Measurements from ENCODE around the gene ISG20L2. TPM values are rescaled to one million over a fixed set of nuclear protein-coding genes. Genes with fewer than 3 reads are reported as not detected.

The ISG20L2 gene
- polyA plus RNA-seq, 6 donors from 2014 or later: 14.3 to 35.0 (median 26.3) TPM

- DNase-seq: no peak
- ATAC-seq (ENCODE audit: low read depth in 2 of 2): peak; percentile 10 to 14
- no peaks in the 10 kb centered on the region for H3K36me3 Mint-ChIP-seq
- peaks cover 17 to 36% (median 20%) of the 10 kb centered on the region in 3 donors for H3K27me3 Mint-ChIP-seq
- H3K9me3 Mint-ChIP-seq: no peaks in the 10 kb centered on the region
- peak overlapping the region; percentile 81 to 94 (median 88) for H3K4me3 Mint-ChIP-seq
- H3K27ac Mint-ChIP-seq: peak overlapping the region in 3 of 6 donors; percentile 2 to 69 (median 20)
- peaks cover 18 to 40% (median 32%) of the 10 kb centered on the region in 3 donors for H3K4me1 Mint-ChIP-seq
These were observed 21.7 kb downstream of the ISG20L2 start for GRCh38 chr1:156706657-156707416.

- H3K4me1 Mint-ChIP-seq: peaks cover 18 to 40% (median 32%) of the 10 kb centered on the region in 3 donors
- peaks cover 23 to 43% (median 27%) of the 10 kb centered on the region in 3 donors for H3K27me3 Mint-ChIP-seq
- peak overlapping the region in 3 of 6 donors; percentile 69 to 87 (median 80) for H3K27ac Mint-ChIP-seq
- no peaks in the 10 kb centered on the region for H3K36me3 Mint-ChIP-seq
- peak overlapping the region; percentile 81 to 94 (median 88) for H3K4me3 Mint-ChIP-seq
- H3K9me3 Mint-ChIP-seq: no peaks in the 10 kb centered on the region
- DNase-seq (peak; percentile 49), ATAC-seq (ENCODE audit: low read depth in 2 of 2) (peak; percentile 72 to 74)
These were observed 22.5 kb downstream of the ISG20L2 start for GRCh38 chr1:156705918-156706656.

- no peaks in the 10 kb centered on the region for H3K9me3 Mint-ChIP-seq
- peak; percentile 50 for DNase-seq
- H3K4me3 Mint-ChIP-seq: peak within 1 kb of the TSS; percentile 81 to 94 (median 88)
- H3K36me3 Mint-ChIP-seq: no peaks in the 10 kb centered on the region
- ATAC-seq (ENCODE audit: low read depth in 2 of 2): peak; percentile 65 to 70
- H3K27ac Mint-ChIP-seq: peak within 1 kb of the TSS in 4 of 6 donors; percentile 14 to 87 (median 74)
- peaks cover 23 to 50% (median 33%) of the 10 kb centered on the region in 3 donors for H3K27me3 Mint-ChIP-seq
- H3K4me1 Mint-ChIP-seq: peaks cover 18 to 40% (median 32%) of the 10 kb centered on the region in 3 donors
These were observed 23.1 kb downstream of the ISG20L2 start, which contains the start of gene CRABP2 for GRCh38 chr1:156705321-156705917. CRABP2 (minus strand) TSS chr1:156705583; CDS start chr1:156705446, 137 bp downstream.

- DNase-seq (no peak), ATAC-seq (ENCODE audit: low read depth in 2 of 2) (no peak)
- Mint-ChIP-seq H3K9me3 (no peaks in the 10 kb centered on the region), H3K27ac (peak overlapping the region in 1 of 6 donors; percentile 14), H3K4me1 (peaks cover 18 to 40% (median 32%) of the 10 kb centered on the region in 3 donors), H3K4me3 (peak overlapping the region; percentile 54 to 94 (median 88)), H3K36me3 (no peaks in the 10 kb centered on the region), H3K27me3 (peaks cover 24 to 54% (median 37%) of the 10 kb centered on the region in 3 donors)
These were observed 23.6 kb downstream of the ISG20L2 start for GRCh38 chr1:156704930-156705320.

GRCh38 chr1:156704166-156704711 lies 24.3 kb downstream of the ISG20L2 start:
- no peaks in the 10 kb centered on the region for H3K9me3 Mint-ChIP-seq

GRCh38 chr1:156703741-156704140 lies 24.8 kb downstream of the ISG20L2 start:
- Mint-ChIP-seq H3K27ac (no peak overlapping the region), H3K9me3 (no peaks in the 10 kb centered on the region), H3K36me3 (peaks cover 0 to 6% of the 10 kb centered on the region in 2 donors), H3K4me3 (peak overlapping the region in 5 of 8 donors; percentile 26 to 94 (median 54)), H3K4me1 (peaks cover 18 to 40% (median 32%) of the 10 kb centered on the region in 3 donors), H3K27me3 (peaks cover 36 to 64% (median 49%) of the 10 kb centered on the region in 3 donors)
- ATAC-seq (ENCODE audit: low read depth in 2 of 2) (no peak), DNase-seq (no peak)

More at GRCh38 chr1:156704166-156704711, 24.3 kb downstream of the ISG20L2 start:
- no peak for DNase-seq
- no peak for ATAC-seq (ENCODE audit: low read depth in 2 of 2)
- H3K4me3 Mint-ChIP-seq: peak overlapping the region; percentile 3 to 94 (median 84)
- H3K27me3 Mint-ChIP-seq: peaks cover 31 to 60% (median 44%) of the 10 kb centered on the region in 3 donors
- no peak overlapping the region for H3K27ac Mint-ChIP-seq
- peaks cover 18 to 40% (median 32%) of the 10 kb centered on the region in 3 donors for H3K4me1 Mint-ChIP-seq
- peaks cover 0 to 1% of the 10 kb centered on the region in 2 donors for H3K36me3 Mint-ChIP-seq

- Mint-ChIP-seq H3K36me3 (peaks cover 0 to 9% of the 10 kb centered on the region in 2 donors), H3K4me1 (peaks cover 18 to 40% (median 31%) of the 10 kb centered on the region in 3 donors), H3K27ac (peak overlapping the region in 1 of 6 donors; percentile 69), H3K27me3 (peaks cover 39 to 67% (median 52%) of the 10 kb centered on the region in 3 donors), H3K9me3 (no peaks in the 10 kb centered on the region), H3K4me3 (peak overlapping the region in 1 of 8 donors; percentile 94)
- DNase-seq: no peak
- ATAC-seq (ENCODE audit: low read depth in 2 of 2): no peak
These were observed 25.2 kb downstream of the ISG20L2 start for GRCh38 chr1:156703336-156703735.

GRCh38 chr1:156700736-156701531 lies 27.6 kb downstream of the ISG20L2 start:
- Mint-ChIP-seq H3K9me3 (no peaks in the 10 kb centered on the region), H3K27ac (peak overlapping the region in 1 of 6 donors; percentile 92), H3K27me3 (peaks cover 53 to 84% (median 70%) of the 10 kb centered on the region in 3 donors), H3K4me3 (no peak overlapping the region), H3K36me3 (peaks cover 0 to 19% of the 10 kb centered on the region in 2 donors), H3K4me1 (peaks cover 6 to 27% (median 20%) of the 10 kb centered on the region in 3 donors)
- ATAC-seq (ENCODE audit: low read depth in 2 of 2) (no peak), DNase-seq (no peak)

- Mint-ChIP-seq H3K27ac (no peak overlapping the region), H3K27me3 (peaks cover 47 to 78% (median 72%) of the 10 kb centered on the region in 3 donors)
- ATAC-seq (ENCODE audit: low read depth in 2 of 2): no peak
These were observed 29.6 kb downstream of the ISG20L2 start for GRCh38 chr1:156698995-156699394.

GRCh38 chr1:156697481-156697880 lies 31.1 kb downstream of the ISG20L2 start:
- no peak for ATAC-seq (ENCODE audit: low read depth in 2 of 2)
- H3K36me3 Mint-ChIP-seq: peaks cover 0 to 26% of the 10 kb centered on the region in 2 donors
- no peaks in the 10 kb centered on the region for H3K9me3 Mint-ChIP-seq
- peak overlapping the region in 1 of 8 donors; percentile 56 for H3K4me3 Mint-ChIP-seq
- no peak for DNase-seq
- H3K27me3 Mint-ChIP-seq: peaks cover 46 to 78% (median 74%) of the 10 kb centered on the region in 3 donors
- H3K27ac Mint-ChIP-seq: no peak overlapping the region
- peaks cover 5 to 12% (median 7%) of the 10 kb centered on the region in 3 donors for H3K4me1 Mint-ChIP-seq

More at GRCh38 chr1:156698995-156699394, 29.6 kb downstream of the ISG20L2 start:
- H3K36me3 Mint-ChIP-seq: peaks cover 0 to 26% of the 10 kb centered on the region in 2 donors
- DNase-seq: no peak
- no peaks in the 10 kb centered on the region for H3K9me3 Mint-ChIP-seq
- peaks cover 0 to 8% (median 2%) of the 10 kb centered on the region in 3 donors for H3K4me1 Mint-ChIP-seq
- no peak overlapping the region for H3K4me3 Mint-ChIP-seq

- DNase-seq (no peak), ATAC-seq (ENCODE audit: low read depth in 2 of 2) (no peak)
- H3K27me3 Mint-ChIP-seq: peaks cover 53 to 83% (median 81%) of the 10 kb centered on the region in 3 donors
- H3K9me3 Mint-ChIP-seq: no peaks in the 10 kb centered on the region
- H3K27ac Mint-ChIP-seq: peak overlapping the region in 1 of 6 donors; percentile 48
- H3K36me3 Mint-ChIP-seq: peaks cover 0 to 26% of the 10 kb centered on the region in 2 donors
- H3K4me1 Mint-ChIP-seq: peaks cover 13 to 19% (median 14%) of the 10 kb centered on the region in 3 donors
- H3K4me3 Mint-ChIP-seq: peak overlapping the region in 1 of 8 donors; percentile 17
These were observed 31.8 kb downstream of the ISG20L2 start for GRCh38 chr1:156696755-156697154.

GRCh38 chr1:156694690-156694962 lies 33.9 kb downstream of the ISG20L2 start:
- Mint-ChIP-seq H3K27ac (no peak overlapping the region), H3K36me3 (peaks cover 0 to 29% of the 10 kb centered on the region in 2 donors), H3K4me3 (no peak overlapping the region), H3K4me1 (peaks cover 15 to 23% (median 21%) of the 10 kb centered on the region in 3 donors), H3K27me3 (peaks cover 54 to 84% (median 77%) of the 10 kb centered on the region in 3 donors), H3K9me3 (no peaks in the 10 kb centered on the region)
- DNase-seq: no peak
- ATAC-seq (ENCODE audit: low read depth in 2 of 2): no peak

Data from naive B cell (primary cell).